ENCODE results near the gene CDH4.

DNA sequence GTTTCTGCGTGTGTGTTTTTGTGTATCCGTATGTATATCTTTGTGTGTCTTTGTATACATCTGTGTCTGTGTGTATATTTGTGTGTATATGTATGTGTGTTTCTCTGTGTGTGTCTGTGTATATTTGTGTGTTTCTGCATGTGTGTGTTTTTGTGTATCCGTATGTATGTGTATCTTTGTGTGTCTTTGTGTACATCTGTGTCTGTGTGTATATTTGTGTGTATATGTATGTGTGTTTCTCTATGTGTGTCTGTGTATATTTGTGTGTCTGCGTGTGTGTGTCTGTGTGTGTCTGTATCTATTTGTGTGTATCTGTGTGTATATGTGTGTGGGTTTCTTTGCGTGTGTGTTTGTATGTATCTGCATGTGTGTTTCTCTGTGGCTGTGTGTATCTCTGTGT lies 192.6 kb downstream of the CDH4 start:
- TF ChIP-seq CTCF (IDR thresholded peaks at IDR 0.05): no peak
- TF ChIP-seq POLR2A (IDR thresholded peaks at IDR 0.05): no peak

All from ovary (tissue), 3 donors.